K562 (cell line): ENCODE data around the gene SLC13A4. TPM values are rescaled to one million over a fixed set of nuclear protein-coding genes. Genes with fewer than 3 reads are reported as not detected.

ENCODE experiments used
- ATAC-seq: fragments of 200-7000 bp; cut with Tn5 transposase; 3 replicates; pipeline ENCODE4 v1.9.1; 2020; ENCODE audit warnings: moderate library complexity
- BruUV-seq: library from RNA; stranded (reverse); fragments of 400-500 nt; replicated peaks from 2 replicates; lab custom pipeline; 2021; lab: Mats Ljungman, UMichigan
- CTCF ChIA-PET: fragments of 300-600 bp; formaldehyde crosslinking; extraction: SDS; loops from one replicate; lab custom pipeline; 2021; ENCODE audit warnings: low intra/inter-chr PET ratio; lab: Yijun Ruan, JAX
- POLR2A ChIA-PET: fragments of 300-600, 350-650 bp; sonication (Branson Sonifier 250); formaldehyde crosslinking; extraction: SDS; loops from one replicate; lab custom pipeline; 2021; ENCODE audit warnings: antibody characterized with exemption, inconsistent platforms; lab: Yijun Ruan, JAX
- DNase-seq, 4 experiments: peaks; one replicate each; pipeline versions ENCODE4 v3.0.0 to v3.0.0-alpha.2; 2011 to 2018; ENCODE audit warnings: low spot score in 3 of 4, mixed read lengths in 3 of 4; ENCODE audit errors: extremely low read depth in 1 of 4
- FAIRE-seq: peaks from 2 replicates; lab custom pipeline; 2011; peaks lifted over from hg19 to GRCh38; lab: Jason Lieb, UNC
- H2AFZ ChIP-seq: 2 replicates; pipeline ENCODE4 v1.6.0; 2011; ENCODE audit warnings: low read depth, low read length, control low read depth, inconsistent platforms
- H3K27ac ChIP-seq: fragments of 200-600 bp; 3 replicates; pipeline ENCODE4 v1.8.0; 2011; ENCODE audit warnings: low read depth, mild to moderate bottlenecking, control low read depth, inconsistent platforms, low read length, moderate library complexity, mixed read lengths; ENCODE audit errors: extremely low read depth
- H3K27me3 ChIP-seq, 2 experiments: fragments of 300-600 bp in 1 of 2; 2 replicates in 1 of 2; 3 replicates in 1 of 2; pipeline versions ENCODE4 v1.6.0 to v1.8.0; 2011; ENCODE audit warnings: inconsistent platforms in 2 of 2, low read length in 2 of 2, mild to moderate bottlenecking in 1 of 2, mixed read lengths in 1 of 2, moderate library complexity in 1 of 2; ENCODE audit not compliant: control insufficient read depth in 2 of 2, insufficient read depth in 2 of 2
- H3K36me3 ChIP-seq: fragments of 300-600 bp; 3 replicates; pipeline ENCODE4 v1.8.0; 2011; ENCODE audit warnings: mild to moderate bottlenecking, low read length, inconsistent platforms; ENCODE audit not compliant: control insufficient read depth, insufficient read depth
- H3K4me1 ChIP-seq, 2 experiments: fragments of 200-600 bp in 1 of 2; replicated peaks in 1 of 2; 2 replicates in 1 of 2; 3 replicates in 1 of 2; pipeline versions ENCODE4 v1.5.1 to v1.8.0; 2011; ENCODE audit warnings: inconsistent platforms in 2 of 2, low read length in 2 of 2, mild to moderate bottlenecking in 1 of 2, mixed read lengths in 1 of 2, moderate library complexity in 1 of 2; ENCODE audit not compliant: control insufficient read depth in 2 of 2, insufficient read depth in 2 of 2
- H3K4me2 ChIP-seq: 2 replicates; pipeline ENCODE4 v1.6.1; 2011; ENCODE audit warnings: low read length, control low read depth, inconsistent platforms, mixed read lengths; ENCODE audit not compliant: insufficient read depth
- H3K4me3 ChIP-seq: fragments of 200-600 bp; sonication (generic), shearing (Covaris generic); 2 replicates; pipeline ENCODE4 v1.5.1; 2016; ENCODE audit warnings: control low read depth, inconsistent platforms
- H3K79me2 ChIP-seq: fragments of 200-600 bp; 3 replicates; pipeline ENCODE4 v1.8.0; 2011; ENCODE audit warnings: low read length, inconsistent platforms; ENCODE audit not compliant: control insufficient read depth, insufficient read depth
- H3K9ac ChIP-seq, 2 experiments: 2 replicates each; pipeline versions ENCODE4 v1.6.0 to v1.6.1; 2011; ENCODE audit warnings: low read depth in 2 of 2, low read length in 2 of 2, control low read depth in 1 of 2, inconsistent platforms in 1 of 2, mild to moderate bottlenecking in 1 of 2, mixed read lengths in 1 of 2; ENCODE audit not compliant: insufficient read depth in 1 of 2
- H3K9me1 ChIP-seq: one replicate; pipeline ENCODE4 v1.6.0; 2011; ENCODE audit warnings: inconsistent platforms, mild to moderate bottlenecking, low read length, moderate library complexity; ENCODE audit not compliant: control insufficient read depth, insufficient read depth
- H3K9me3 ChIP-seq: replicated peaks from 2 replicates; pipeline ENCODE4 v1.5.1; 2011; ENCODE audit warnings: low read depth, low read length, inconsistent platforms; ENCODE audit not compliant: control insufficient read depth, insufficient read depth
- H4K20me1 ChIP-seq: replicated peaks from 2 replicates; pipeline ENCODE4 v1.6.1; 2011; ENCODE audit warnings: low read length, inconsistent platforms, mixed read lengths; ENCODE audit not compliant: control insufficient read depth, insufficient read depth
- BCOR ChIP-seq: fragments of 450-650 bp; IDR thresholded peaks from 2 replicates; pipeline ENCODE4 v1.6.1; 2016
- FUS ChIP-seq: fragments of 200-400 bp; formaldehyde crosslinking; optimal IDR thresholded peaks from 2 replicates; pipeline ENCODE3; 2017; ENCODE audit warnings: low read depth, low read length
- PURB ChIP-seq: sonication (generic); formaldehyde crosslinking; IDR thresholded peaks from 2 replicates; pipeline ENCODE4 v1.9.0; 2021; ENCODE audit warnings: low read depth, mild to moderate bottlenecking, missing genetic modification reagents
- RBM34 ChIP-seq: fragments of 200-400 bp; formaldehyde crosslinking; IDR thresholded peaks from 2 replicates; pipeline ENCODE4 v1.6.1; 2018; ENCODE audit warnings: low read length, borderline replicate concordance; ENCODE audit not compliant: insufficient read depth
- ZNF239 ChIP-seq: fragments of 250-450 bp; sonication (Bioruptor Pico); IDR thresholded peaks from 2 replicates; pipeline ENCODE4 v1.4.0; 2020; ENCODE audit warnings: mild to moderate bottlenecking
- WGBS: fragments of 100-300 bp; shearing (Covaris generic); methylation state at CpG from one replicate; pipeline ENCODE4 v1.1.6; 2016; ENCODE audit warnings: low coverage, mixed read lengths; ENCODE audit not compliant: insufficient coverage; ENCODE audit errors: missing lambda C conversion rate; 5-methylcytosine and 5-hydroxymethylcytosine counted together
- in situ Hi-C: fragments of 300-500 bp; cut with MboI; formaldehyde crosslinking; loops from 4 replicates; pipeline ENCODE4 v1.15.0; 2018; ENCODE audit warnings: inconsistent platforms, mixed read lengths
- intact Hi-C: fragments of 100-400 bp; cut with micrococcal nuclease; formaldehyde crosslinking; loops from 2 replicates; pipeline ENCODE4 v1.14.2; 2022
- polyA plus RNA-seq, 8 experiments: library from polyadenylated mRNA; depleted of rRNA in 4 of 8; stranded (reverse) in 5 of 8; unstranded in 3 of 8; fragments of >200 nt; fragmentation: Nextera tagmentation in 2 of 8; fragmentation: Illumina TruSeq in 1 of 8; extraction: Ambion mirVana in 2 of 8; extraction: Trizol in 1 of 8; gene quantifications; 2 replicates each; pipeline versions ENCODE4 v1.2.1 to v1.2.3, GENCODE V29; 2011 to 2014; ENCODE audit warnings: inconsistent platforms in 1 of 8, missing spikeins in 1 of 8
- total RNA-seq, 7 experiments: library from RNA; depleted of rRNA in 6 of 7; stranded (reverse); fragments of >200 nt in 6 of 7; fragmentation: Illumina TruSeq in 2 of 7; extraction: Trizol in 2 of 7; gene quantifications; 2 replicates each; pipeline versions ENCODE4 v1.2.1 to v1.2.3, GENCODE V29; 2011 to 2021; ENCODE audit warnings: low replicate concordance in 1 of 7
- TF ChIP-seq, protein P1 (sequence below): fragments of 450-650 bp; IDR thresholded peaks from 2 replicates; pipeline ENCODE4 v1.6.1; 2017; ENCODE audit warnings: mild to moderate bottlenecking, moderate library complexity

SLC13A4 gene
- total and polyA plus RNA-seq, 9 of the 15 experiments (the other 6 are each of a cell fraction or from before 2014, with no cell fraction given) = 0.11 to 1.0 (median 0.36) TPM

DNA sequence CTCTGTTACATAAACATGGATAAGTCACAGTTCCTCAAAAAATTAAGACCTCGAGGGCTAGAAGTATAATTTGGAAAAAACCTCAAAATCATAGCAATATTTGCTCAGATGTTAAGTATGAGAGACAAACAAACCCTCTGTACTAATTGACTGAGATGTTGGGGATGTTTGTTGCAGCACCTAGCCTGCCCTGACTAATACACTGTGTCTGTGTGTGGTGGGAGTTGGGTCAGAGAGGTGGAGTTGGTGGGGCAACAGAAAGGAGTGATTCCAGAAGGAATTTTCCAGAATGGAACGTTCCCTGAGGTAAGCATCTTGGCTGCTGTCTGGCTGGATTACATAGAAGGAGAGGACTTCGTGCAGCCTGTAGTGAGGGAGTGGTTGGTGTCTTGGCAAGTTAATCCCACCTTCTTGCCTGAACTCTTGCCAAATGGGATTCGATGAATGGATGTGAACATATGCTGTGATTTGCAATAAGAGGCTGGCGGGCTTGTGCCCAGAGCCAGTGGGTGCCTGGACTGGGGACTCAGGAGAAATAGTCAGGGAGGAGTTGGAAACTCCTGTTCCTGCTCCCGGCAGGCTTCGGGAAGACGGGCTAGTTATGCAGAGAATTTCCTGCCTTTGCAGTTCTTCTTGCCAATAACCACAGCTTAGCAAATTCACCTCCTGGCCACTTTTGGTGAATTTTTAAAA is 29.9 kb upstream of the SLC13A4 start:
- Histone ChIP-seq H3K4me3 (no peak overlapping the region), H3K27me3 (peaks cover 60 to 61% of the 10 kb centered on the region in 2 experiments), H2AFZ (no peak overlapping the region), H3K9me1 (no peaks in the 10 kb centered on the region), H3K4me1 (no peaks in the 10 kb centered on the region; a peak in 1 of 5 replicates), H3K9me3 (0 out of 2 replicates have a peak, but pooled peaks cover 5% of the 10 kb centered on the region), H3K9ac (no peak overlapping the region), H3K36me3 (no peaks in the 10 kb centered on the region), H3K4me2 (no peak overlapping the region), H3K27ac (no peak overlapping the region), H3K79me2 (no peaks in the 10 kb centered on the region), H4K20me1 (no peaks in the 10 kb centered on the region)
- ChIA-PET CTCF (no interaction called here), POLR2A (interaction anchor here (0.5 to 1.0 kb wide), 4 partner anchors 14 to 304 kb away, joined by 3 to 4 read pairs (median 3); no protein-coding TSS in a partner anchor)
- no peak for ATAC-seq
- TF ChIP-seq FUS (no peak), BCOR (0 out of 2 replicates have a peak, but pooled peaks have one; percentile 12)
- BruUV-seq = no TSS peak
- 2% methylated on average over 8 of the region's 8 CpGs for WGBS
- DNase-seq = no peak
- intact Hi-C loops = no loop called here
- in situ Hi-C loops = no loop called here
- no peak for FAIRE-seq

DNA sequence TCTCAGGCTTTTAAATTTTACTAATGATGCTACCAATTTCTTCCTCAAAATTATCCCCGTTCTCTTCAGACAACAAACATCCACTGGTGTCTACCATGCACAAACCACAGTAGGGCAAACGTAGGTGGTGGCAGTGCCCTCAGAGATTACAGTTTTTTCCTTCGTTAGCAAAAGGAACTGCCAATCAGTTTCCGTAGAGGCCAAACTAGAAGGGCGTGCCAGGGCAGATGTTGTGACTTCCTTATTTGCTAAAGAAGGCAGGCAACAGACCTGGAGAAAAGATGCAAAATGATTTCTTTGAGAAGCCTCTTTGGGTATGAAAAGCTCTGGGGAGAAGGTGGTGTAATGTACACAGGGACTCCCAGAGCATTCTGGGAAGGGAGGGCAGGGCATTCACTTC is 28.2 kb upstream of the SLC13A4 start:
- Histone ChIP-seq H3K4me2 (no peak overlapping the region), H2AFZ (no peak overlapping the region), H3K4me3 (no peak overlapping the region), H3K9me3 (0 out of 2 replicates have a peak, but pooled peaks cover 5% of the 10 kb centered on the region), H3K9ac (no peak overlapping the region), H3K27ac (no peak overlapping the region), H3K4me1 (no peaks in the 10 kb centered on the region), H4K20me1 (no peaks in the 10 kb centered on the region), H3K27me3 (peaks cover 63 to 67% of the 10 kb centered on the region in 2 experiments), H3K36me3 (no peaks in the 10 kb centered on the region), H3K79me2 (no peaks in the 10 kb centered on the region), H3K9me1 (no peaks in the 10 kb centered on the region)
- in situ Hi-C loops (no loop called here), intact Hi-C loops (no loop called here)
- ATAC-seq (no peak), DNase-seq (no peak), FAIRE-seq (no peak)
- CTCF ChIA-PET = no interaction called here
- 0% methylated on average over 5 of the region's 5 CpGs for WGBS
- POLR2A ChIA-PET = no interaction called here
- no TSS peak for BruUV-seq
- TF ChIP-seq ZNF239 (CRISPR knock-in tag) = no peak
- TF ChIP-seq RBM34 = no peak
- TF ChIP-seq, protein P1, sequence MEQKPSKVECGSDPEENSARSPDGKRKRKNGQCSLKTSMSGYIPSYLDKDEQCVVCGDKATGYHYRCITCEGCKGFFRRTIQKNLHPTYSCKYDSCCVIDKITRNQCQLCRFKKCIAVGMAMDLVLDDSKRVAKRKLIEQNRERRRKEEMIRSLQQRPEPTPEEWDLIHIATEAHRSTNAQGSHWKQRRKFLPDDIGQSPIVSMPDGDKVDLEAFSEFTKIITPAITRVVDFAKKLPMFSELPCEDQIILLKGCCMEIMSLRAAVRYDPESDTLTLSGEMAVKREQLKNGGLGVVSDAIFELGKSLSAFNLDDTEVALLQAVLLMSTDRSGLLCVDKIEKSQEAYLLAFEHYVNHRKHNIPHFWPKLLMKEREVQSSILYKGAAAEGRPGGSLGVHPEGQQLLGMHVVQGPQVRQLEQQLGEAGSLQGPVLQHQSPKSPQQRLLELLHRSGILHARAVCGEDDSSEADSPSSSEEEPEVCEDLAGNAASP = no peak
- TF ChIP-seq PURB (CRISPR knock-in tag) = no peak
